ENCODE measurements around the gene FXYD7.
"Not testable (repeated sequence)": the region's sequence is repeated elsewhere in the genome, so short reads cannot be mapped to it uniquely, and the experiment has no call there.

The FXYD7 gene

GRCh38 chr19:35143231-35143715, at the start of gene FXYD7:
FXYD7 (plus strand) TSS chr19:35143255; CDS start chr19:35143334, 79 bp downstream.
- peak in 1 of 14 donors; percentile 36 for DNase-seq

- no peak for DNase-seq
Measured at GRCh38 chr19:35093430-35093829, 49.6 kb upstream of the FXYD7 start.

- DNase-seq, result no peak
Measured at GRCh38 chr19:35093941-35094647, 49.0 kb upstream of the FXYD7 start.

- no peak for DNase-seq
Measured at GRCh38 chr19:35094656-35095055, 48.4 kb upstream of the FXYD7 start.

GRCh38 chr19:35095667-35096368, 47.2 kb upstream of the FXYD7 start:
- peak in 2 of 14 donors; percentile 32 to 97 for DNase-seq

- DNase-seq, result peak in 1 of 14 donors; percentile 60
Measured at GRCh38 chr19:35098413-35099049, 44.5 kb upstream of the FXYD7 start.

- no peak for DNase-seq
Measured at GRCh38 chr19:35099155-35099896, 43.7 kb upstream of the FXYD7 start.

- DNase-seq, result peak in 1 of 14 donors; percentile 64
Measured at GRCh38 chr19:35099897-35100275, 43.2 kb upstream of the FXYD7 start.

GRCh38 chr19:35100588-35101533, 42.2 kb upstream of the FXYD7 start:
- DNase-seq, result no peak

GRCh38 chr19:35101949-35102348, 41.1 kb upstream of the FXYD7 start:
- DNase-seq, result not testable (repeated sequence)

GRCh38 chr19:35103614-35104013, 39.4 kb upstream of the FXYD7 start:
- DNase-seq, result not testable (repeated sequence)

- no peak for DNase-seq
Measured at GRCh38 chr19:35104361-35104760, 38.7 kb upstream of the FXYD7 start.

GRCh38 chr19:35105047-35105410, 38.0 kb upstream of the FXYD7 start:
- no peak for DNase-seq

GRCh38 chr19:35105411-35106290, 37.4 kb upstream of the FXYD7 start:
- DNase-seq, result no peak

- DNase-seq, result peak in 9 of 14 donors; percentile 33 to 82 (median 46)
Measured at GRCh38 chr19:35106291-35106583, 36.8 kb upstream of the FXYD7 start.

- DNase-seq, result peak in 1 of 14 donors; percentile 80
Measured at GRCh38 chr19:35106898-35107541, 36.0 kb upstream of the FXYD7 start.

GRCh38 chr19:35107545-35107944, 35.5 kb upstream of the FXYD7 start:
- peak in 12 of 14 donors; percentile 19 to 90 (median 76) for DNase-seq

GRCh38 chr19:35108730-35109129, 34.3 kb upstream of the FXYD7 start:
- no peak for DNase-seq

- DNase-seq, result peak in 11 of 14 donors; percentile 11 to 85 (median 56)
Measured at GRCh38 chr19:35109395-35110112, 33.5 kb upstream of the FXYD7 start.

All from C1 segment of cervical spinal cord (tissue), 14 donors.